IgD-negative memory B cell (primary cell): ENCODE measurements around the gene SUSD1. TPM values are rescaled to one million over a fixed set of nuclear protein-coding genes. Genes with fewer than 3 reads are reported as not detected.
A peak's percentile ranks its signal among the peaks of the same experiment; 100 is the strongest.
"Not testable (repeated sequence)": the region's sequence is repeated elsewhere in the genome, so short reads cannot be mapped to it uniquely, and the experiment has no call there.

Experiments
- H3K27ac Mint-ChIP-seq, 3 donors: one replicate each; pipeline ENCODE4 v1.8.0; 2020 to 2022; ENCODE audit warnings: mild to moderate bottlenecking in 3 of 3, mixed read lengths in 3 of 3, moderate library complexity in 1 of 3
- H3K27me3 Mint-ChIP-seq: one replicate; pipeline ENCODE4 v1.8.0; 2021; ENCODE audit warnings: mixed read lengths
- H3K36me3 Mint-ChIP-seq: one replicate; pipeline ENCODE4 v1.8.0; 2020; ENCODE audit warnings: mild to moderate bottlenecking, mixed read lengths
- H3K4me1 Mint-ChIP-seq, 3 donors: one replicate each; pipeline ENCODE4 v1.8.0; 2020 to 2022; ENCODE audit warnings: mixed read lengths in 3 of 3, mild to moderate bottlenecking in 1 of 3
- H3K4me3 Mint-ChIP-seq, 4 donors: one replicate each; pipeline ENCODE4 v1.8.0; 2020 to 2022; ENCODE audit warnings: mild to moderate bottlenecking in 4 of 4, mixed read lengths in 4 of 4, moderate library complexity in 3 of 4
- H3K9me3 Mint-ChIP-seq, 3 donors: one replicate each; pipeline ENCODE4 v1.8.0; 2020 to 2021; ENCODE audit warnings: mixed read lengths in 3 of 3, mild to moderate bottlenecking in 1 of 3
- polyA plus RNA-seq: library from polyadenylated mRNA; unstranded; fragments of 300-500 nt; fragmentation: Illumina TruSeq; gene quantifications from one replicate; pipeline ENCODE4 v1.2.3, GENCODE V29; 2021

The SUSD1 gene
- polyA plus RNA-seq, 1 donor from 2014 or later, result 3.4 TPM

- Mint-ChIP-seq H3K4me1 (peaks cover 0 to 9% (median 8%) of the 10 kb centered on the region in 3 donors), H3K27ac (no peak overlapping the region), H3K9me3 (peaks cover 0 to 4% (median 3%) of the 10 kb centered on the region in 3 donors), H3K36me3 (peaks cover 5% of the 10 kb centered on the region), H3K27me3 (no peaks in the 10 kb centered on the region), H3K4me3 (no peak overlapping the region)
Measured at GRCh38 chr9:112130347-112130746, 44.8 kb downstream of the SUSD1 start.

- H3K4me1 Mint-ChIP-seq, result peaks cover 0 to 9% (median 8%) of the 10 kb centered on the region in 3 donors
Measured at GRCh38 chr9:112129246-112129645, 45.9 kb downstream of the SUSD1 start.

GRCh38 chr9:112128399-112128798, 46.7 kb downstream of the SUSD1 start:
- H3K27ac Mint-ChIP-seq, H3K9me3 Mint-ChIP-seq, H3K27me3 Mint-ChIP-seq, H3K4me3 Mint-ChIP-seq, H3K36me3 Mint-ChIP-seq, H3K4me1 Mint-ChIP-seq: not testable (repeated sequence)

More at GRCh38 chr9:112129246-112129645, 45.9 kb downstream of the SUSD1 start:
- Mint-ChIP-seq H3K9me3 (peaks cover 0 to 3% (median 2%) of the 10 kb centered on the region in 3 donors), H3K36me3 (peaks cover 5% of the 10 kb centered on the region), H3K27me3 (no peaks in the 10 kb centered on the region), H3K27ac (no peak overlapping the region), H3K4me3 (no peak overlapping the region)

- H3K4me3 Mint-ChIP-seq, result no peak overlapping the region
- no peaks in the 10 kb centered on the region for H3K36me3 Mint-ChIP-seq
- H3K9me3 Mint-ChIP-seq, result no peaks in the 10 kb centered on the region
- H3K4me1 Mint-ChIP-seq, result no peaks in the 10 kb centered on the region
- no peaks in the 10 kb centered on the region for H3K27me3 Mint-ChIP-seq
- H3K27ac Mint-ChIP-seq, result no peak overlapping the region
Measured at GRCh38 chr9:112127281-112127680, 47.8 kb downstream of the SUSD1 start.

- Mint-ChIP-seq H3K4me1 (no peaks in the 10 kb centered on the region), H3K9me3 (no peaks in the 10 kb centered on the region), H3K27ac (no peak overlapping the region), H3K4me3 (no peak overlapping the region), H3K36me3 (no peaks in the 10 kb centered on the region), H3K27me3 (no peaks in the 10 kb centered on the region)
Measured at GRCh38 chr9:112125951-112126388, 49.1 kb downstream of the SUSD1 start.

- Mint-ChIP-seq H3K27ac (no peak overlapping the region), H3K4me3 (no peak overlapping the region), H3K4me1 (no peaks in the 10 kb centered on the region), H3K27me3 (no peaks in the 10 kb centered on the region), H3K9me3 (no peaks in the 10 kb centered on the region), H3K36me3 (peaks cover 3% of the 10 kb centered on the region)
Measured at GRCh38 chr9:112124156-112124555, 50.9 kb downstream of the SUSD1 start.

- Mint-ChIP-seq H3K9me3 (no peaks in the 10 kb centered on the region), H3K4me3 (no peak overlapping the region), H3K27ac (no peak overlapping the region), H3K4me1 (no peaks in the 10 kb centered on the region), H3K36me3 (peaks cover 4% of the 10 kb centered on the region), H3K27me3 (no peaks in the 10 kb centered on the region)
Measured at GRCh38 chr9:112121633-112122032, 53.5 kb downstream of the SUSD1 start.

- no peaks in the 10 kb centered on the region for H3K27me3 Mint-ChIP-seq
- H3K9me3 Mint-ChIP-seq, result no peaks in the 10 kb centered on the region
- H3K4me3 Mint-ChIP-seq, result no peak overlapping the region
- H3K36me3 Mint-ChIP-seq, result peaks cover 6% of the 10 kb centered on the region
- peaks cover 0 to 4% (median 2%) of the 10 kb centered on the region in 3 donors for H3K4me1 Mint-ChIP-seq
- H3K27ac Mint-ChIP-seq, result no peak overlapping the region
Measured at GRCh38 chr9:112120439-112120925, 54.6 kb downstream of the SUSD1 start.

GRCh38 chr9:112120030-112120341, 55.1 kb downstream of the SUSD1 start:
- no peak overlapping the region for H3K4me3 Mint-ChIP-seq
- H3K9me3 Mint-ChIP-seq, result no peaks in the 10 kb centered on the region
- H3K4me1 Mint-ChIP-seq, result peaks cover 0 to 4% (median 2%) of the 10 kb centered on the region in 3 donors

GRCh38 chr9:112119225-112120029, 55.7 kb downstream of the SUSD1 start:
- Mint-ChIP-seq H3K4me3 (no peak overlapping the region), H3K27ac (no peak overlapping the region), H3K36me3 (peaks cover 6% of the 10 kb centered on the region), H3K9me3 (no peaks in the 10 kb centered on the region), H3K4me1 (peaks cover 2 to 4% (median 2%) of the 10 kb centered on the region in 3 donors), H3K27me3 (no peaks in the 10 kb centered on the region)

More at GRCh38 chr9:112120030-112120341, 55.1 kb downstream of the SUSD1 start:
- Mint-ChIP-seq H3K36me3 (peaks cover 6% of the 10 kb centered on the region), H3K27ac (no peak overlapping the region), H3K27me3 (no peaks in the 10 kb centered on the region)

- H3K27me3 Mint-ChIP-seq, result no peaks in the 10 kb centered on the region
- peaks cover 2 to 4% (median 2%) of the 10 kb centered on the region in 3 donors for H3K4me1 Mint-ChIP-seq
- H3K27ac Mint-ChIP-seq, result no peak overlapping the region
- peaks cover 6% of the 10 kb centered on the region for H3K36me3 Mint-ChIP-seq
- H3K4me3 Mint-ChIP-seq, result no peak overlapping the region
- H3K9me3 Mint-ChIP-seq, result no peaks in the 10 kb centered on the region
Measured at GRCh38 chr9:112118009-112118408, 57.1 kb downstream of the SUSD1 start.

- Mint-ChIP-seq H3K27ac (no peak overlapping the region), H3K36me3 (peaks cover 6% of the 10 kb centered on the region), H3K4me3 (no peak overlapping the region), H3K4me1 (peaks cover 4 to 12% (median 8%) of the 10 kb centered on the region in 3 donors), H3K9me3 (no peaks in the 10 kb centered on the region), H3K27me3 (no peaks in the 10 kb centered on the region)
Measured at GRCh38 chr9:112115970-112116753, 58.9 kb downstream of the SUSD1 start.

- Mint-ChIP-seq H3K36me3 (peaks cover 5% of the 10 kb centered on the region), H3K4me1 (peaks cover 12 to 18% (median 12%) of the 10 kb centered on the region in 3 donors), H3K4me3 (no peak overlapping the region), H3K9me3 (no peaks in the 10 kb centered on the region), H3K27me3 (no peaks in the 10 kb centered on the region), H3K27ac (peak overlapping the region in 1 of 3 donors; percentile 51)
Measured at GRCh38 chr9:112115109-112115508, 60.0 kb downstream of the SUSD1 start.

GRCh38 chr9:112112941-112113681, 62.0 kb downstream of the SUSD1 start:
- peak overlapping the region in 2 of 4 donors; percentile 0 to 4 for H3K4me3 Mint-ChIP-seq
- no peaks in the 10 kb centered on the region for H3K9me3 Mint-ChIP-seq
- H3K27ac Mint-ChIP-seq, result no peak overlapping the region
- no peaks in the 10 kb centered on the region for H3K27me3 Mint-ChIP-seq
- H3K36me3 Mint-ChIP-seq, result peaks cover 3% of the 10 kb centered on the region
- peaks cover 12 to 20% (median 12%) of the 10 kb centered on the region in 3 donors for H3K4me1 Mint-ChIP-seq

GRCh38 chr9:112112519-112112918, 62.6 kb downstream of the SUSD1 start:
- Mint-ChIP-seq H3K36me3 (peaks cover 3% of the 10 kb centered on the region), H3K27me3 (no peaks in the 10 kb centered on the region), H3K4me1 (peaks cover 14 to 26% (median 16%) of the 10 kb centered on the region in 3 donors), H3K9me3 (no peaks in the 10 kb centered on the region), H3K27ac (no peak overlapping the region), H3K4me3 (no peak overlapping the region)
